PC-9 (cell line): ENCODE results near the gene EFCAB11.

ENCODE experiments used
- CTCF ChIP-seq: fragments of 200-600 bp; sonication (generic); conservative IDR thresholded peaks from 2 replicates; pipeline ENCODE4 v1.6.1; 2017; ENCODE audit warnings: mixed run types, antibody characterized with exemption, mild to moderate bottlenecking, moderate library complexity
- EZH2 ChIP-seq: fragments of 200-600 bp; sonication (generic); IDR thresholded peaks from 2 replicates; pipeline ENCODE4 v1.8.0; 2017; ENCODE audit warnings: antibody characterized with exemption, low read depth

- TF ChIP-seq CTCF: no peak
- TF ChIP-seq EZH2: no peak
These were observed 110.0 kb downstream of the EFCAB11 start for GRCh38 chr14:89844508-89844907.
